Activated effector memory CD4-positive, alpha-beta T cell treated with anti-CD3 and anti-CD28 coated beads, Interleukin-2, amount 50 U/mL, for 16 hours (primary cell): ENCODE measurements around the gene PRELID2.
"Not testable (repeated sequence)": the region's sequence is repeated elsewhere in the genome, so short reads cannot be mapped to it uniquely, and the experiment has no call there.

ENCODE experiments used
- DNase-seq: peaks from one replicate; pipeline ENCODE4 v3.0.0-alpha.2; 2020

The PRELID2 gene

DNA sequence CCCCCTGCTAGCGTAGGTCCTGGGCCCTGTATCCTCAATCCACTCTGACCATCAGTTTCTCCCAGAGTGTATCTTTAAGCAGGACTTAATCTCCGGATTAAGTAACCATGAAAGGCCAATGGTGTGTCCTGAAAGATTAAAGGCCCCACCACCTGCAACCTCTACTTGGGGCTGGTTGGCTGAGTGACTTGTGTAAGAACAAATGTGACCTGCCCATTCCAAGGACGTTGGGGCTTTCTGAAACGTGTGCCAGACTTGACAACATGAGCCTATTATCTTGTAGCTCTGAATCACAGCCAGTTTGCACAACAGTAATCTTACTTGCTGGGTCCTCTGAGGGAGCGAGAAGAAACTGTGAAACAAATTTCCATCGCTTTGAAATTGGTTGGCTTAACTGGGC lies 3.1 kb upstream of the PRELID2 start:
- no peak for DNase-seq

DNA sequence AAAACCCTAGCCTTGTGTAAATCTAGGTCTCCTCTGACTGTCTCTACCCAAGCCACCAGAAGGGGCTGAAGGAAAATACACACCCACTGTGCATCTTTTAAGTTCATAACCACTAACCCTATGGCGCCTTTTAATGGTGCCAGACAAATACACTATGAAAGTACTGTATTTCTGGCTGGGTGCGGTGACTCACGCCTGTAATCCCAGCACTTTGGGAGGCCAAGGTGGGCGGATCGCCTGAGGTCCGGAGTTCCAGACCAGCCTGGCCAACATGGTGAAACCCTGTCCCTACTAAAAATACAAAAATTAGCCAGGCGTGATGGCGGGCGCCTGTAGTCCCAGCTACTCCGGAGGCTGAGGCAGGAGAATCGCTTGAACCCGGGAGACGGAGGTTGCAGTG lies 1.1 kb upstream of the PRELID2 start:
- DNase-seq: not testable (repeated sequence)

- DNase-seq: no peak
Measured at GRCh38 chr5:145835848-145836239, 702 bp upstream of the PRELID2 start.

DNA sequence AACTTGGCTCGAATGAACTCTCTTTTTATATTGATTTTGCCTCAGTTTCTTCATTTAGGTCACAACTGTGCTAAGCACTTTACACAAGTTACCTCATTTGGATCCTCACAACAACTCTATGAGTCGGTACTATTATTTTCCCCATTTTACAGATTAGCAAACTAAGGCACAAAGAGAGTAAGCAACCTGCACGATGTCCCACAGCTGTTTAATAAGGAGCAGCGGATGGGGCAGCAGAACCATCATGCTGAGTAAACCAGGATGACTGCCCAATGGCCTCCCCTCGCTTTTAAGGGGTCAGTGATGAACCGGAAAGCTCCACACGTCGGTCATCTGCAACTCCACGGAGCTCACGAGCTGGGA lies 607 bp downstream of the PRELID2 start:
- DNase-seq: no peak

GRCh38 chr5:145833631-145834200 lies 1.4 kb downstream of the PRELID2 start:
- DNase-seq: no peak

- no peak for DNase-seq
Measured at GRCh38 chr5:145830594-145830993, 4.5 kb downstream of the PRELID2 start.

- DNase-seq: no peak
Measured at GRCh38 chr5:145829708-145830361, 5.3 kb downstream of the PRELID2 start.

DNA sequence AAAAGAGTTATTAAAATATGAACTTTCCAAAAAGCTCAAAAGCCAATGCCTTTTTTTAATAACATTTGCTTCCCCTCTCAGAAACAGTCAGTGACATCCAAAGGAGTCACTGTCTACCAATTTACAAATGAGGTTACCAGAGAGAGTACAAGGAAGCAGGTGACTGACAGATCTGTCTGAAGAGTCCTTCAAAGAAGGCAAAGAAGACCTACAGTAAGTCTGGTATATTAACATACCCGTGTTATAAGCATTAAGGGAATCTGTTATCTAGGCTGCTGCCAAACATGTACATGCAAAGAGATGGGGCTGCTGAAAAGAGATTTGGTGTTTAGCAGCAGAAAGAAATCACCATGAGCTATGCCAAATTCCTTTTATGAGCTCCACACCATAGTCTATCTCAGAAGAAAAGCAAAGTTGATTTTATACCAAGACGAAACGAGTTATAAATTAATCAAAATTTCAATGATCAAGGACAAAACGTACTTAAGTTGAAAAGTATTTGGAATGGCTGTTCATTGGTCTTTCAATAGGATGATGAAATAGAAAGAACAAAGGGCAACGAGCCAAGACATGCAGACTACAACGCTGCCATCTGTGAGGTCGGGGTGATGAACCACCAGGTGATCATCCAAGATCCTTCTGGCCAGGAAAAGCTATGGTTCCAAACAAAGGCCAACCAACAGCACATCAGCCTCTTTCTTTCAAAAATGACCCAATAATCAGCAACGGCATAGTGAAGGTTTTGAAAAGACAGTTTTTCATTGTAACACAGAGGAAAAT lies 8.1 kb downstream of the PRELID2 start:
- no peak for DNase-seq

DNA sequence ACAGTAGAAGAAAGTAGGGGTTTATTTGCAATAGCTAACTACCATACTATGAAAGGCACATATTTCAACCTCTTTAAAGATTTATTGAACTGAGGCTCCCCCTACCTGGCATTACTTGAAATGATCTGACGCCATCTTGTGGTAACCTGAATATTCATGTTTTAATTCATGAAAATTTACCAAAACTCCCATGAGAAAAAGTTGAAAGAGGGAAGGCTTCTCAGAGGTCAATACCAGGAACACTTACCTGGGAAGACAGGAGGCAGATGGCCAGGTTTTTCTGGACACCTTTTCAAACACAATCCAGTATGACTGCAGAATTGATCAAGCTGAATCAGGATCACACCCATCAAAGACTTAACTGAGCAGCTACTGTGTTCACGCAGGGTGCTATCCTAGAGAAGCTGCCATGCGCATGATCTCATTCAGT lies 9.4 kb downstream of the PRELID2 start:
- DNase-seq: no peak

DNA sequence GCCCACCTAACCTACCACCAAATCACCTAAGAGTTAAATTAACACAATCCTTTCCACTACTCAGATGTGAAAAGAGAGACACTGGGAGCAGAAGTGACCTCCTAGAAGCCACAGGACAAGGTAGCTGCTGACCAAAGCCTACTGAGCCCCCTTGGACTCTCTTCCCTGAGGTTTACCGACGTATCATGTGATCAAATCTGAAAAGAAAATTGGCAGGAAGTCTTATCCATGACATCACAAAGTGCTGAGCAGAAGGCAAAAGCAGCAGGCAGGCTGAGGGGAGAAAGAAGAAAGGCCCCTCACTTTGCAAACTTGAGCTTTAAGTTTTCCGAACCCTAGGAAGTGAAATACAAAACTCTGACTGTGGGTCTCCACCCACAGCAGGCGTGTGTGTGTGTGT lies 11.1 kb downstream of the PRELID2 start:
- DNase-seq: no peak

- no peak for DNase-seq
Measured at GRCh38 chr5:145818604-145819003, 16.5 kb downstream of the PRELID2 start.

DNA sequence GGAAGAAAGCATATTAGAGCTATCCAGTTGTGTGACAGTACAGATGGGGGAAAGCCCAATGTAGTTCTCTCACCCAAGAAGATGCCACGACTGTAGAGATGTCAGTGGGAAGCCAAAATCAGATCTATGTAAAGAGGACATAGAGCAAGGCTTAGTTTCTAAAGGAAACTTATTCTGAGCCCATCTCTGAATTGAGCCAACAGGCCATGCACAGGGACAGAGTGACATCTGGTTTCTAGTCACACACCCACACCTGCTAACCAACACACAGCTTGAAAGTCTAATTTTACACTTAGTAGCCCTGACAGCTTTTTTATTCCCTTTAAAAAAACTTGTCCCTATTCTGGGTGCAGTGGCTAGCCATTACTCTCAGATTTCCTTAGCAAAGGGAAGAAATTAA lies 22.3 kb downstream of the PRELID2 start:
- DNase-seq: no peak

DNA sequence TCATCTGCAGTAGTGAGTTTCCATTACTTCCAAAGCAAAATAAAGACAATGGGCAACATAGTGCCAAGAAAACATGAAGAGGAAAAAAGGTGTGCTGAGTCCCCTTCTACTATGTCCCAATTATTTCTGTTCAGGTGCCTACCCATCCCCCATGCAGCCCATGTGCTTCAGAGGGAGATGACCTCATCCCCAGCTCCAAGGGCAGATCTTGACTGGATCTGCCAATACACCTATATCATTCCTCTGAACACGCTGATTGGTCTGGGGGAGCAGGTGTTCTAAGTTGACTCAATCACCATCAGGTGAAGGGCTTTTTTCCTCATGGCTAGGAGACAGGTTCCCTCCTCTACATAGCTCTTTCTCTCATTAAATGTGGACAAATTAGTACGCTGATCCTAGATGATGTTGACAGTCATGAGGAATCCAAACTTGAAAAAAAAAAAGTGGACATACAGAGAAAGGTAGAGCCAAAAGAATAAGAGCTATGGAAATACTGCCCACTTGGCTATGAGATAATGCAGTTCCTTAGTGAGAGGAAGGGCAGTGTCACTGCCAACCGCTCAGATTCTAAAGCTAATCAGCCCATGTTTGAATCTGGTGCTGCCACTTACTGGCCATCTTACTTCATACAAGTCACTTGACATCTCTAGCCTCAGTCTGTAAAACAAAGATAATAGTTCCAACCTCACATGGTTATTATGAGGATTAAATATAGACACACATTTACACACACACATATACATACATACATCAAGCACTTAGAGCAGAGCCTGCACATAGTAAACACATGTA lies 23.1 kb downstream of the PRELID2 start:
- DNase-seq: no peak

DNA sequence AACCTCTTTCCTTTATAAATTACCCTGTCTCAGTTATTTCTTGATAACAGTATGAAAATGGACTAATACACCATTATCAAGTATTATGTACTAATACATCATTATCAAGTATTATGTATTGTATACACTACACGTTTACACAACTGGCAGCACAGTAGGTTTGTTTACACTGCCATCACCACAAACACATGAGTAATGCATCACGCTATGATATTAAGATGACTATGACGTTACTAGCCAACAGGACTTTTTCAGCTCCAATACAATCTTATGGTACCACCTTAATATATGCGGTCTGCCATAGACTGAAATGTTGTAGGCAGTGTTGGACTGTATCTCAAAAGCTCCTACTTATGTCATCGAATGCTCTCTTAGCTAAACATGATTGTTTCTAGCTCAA lies 28.2 kb downstream of the PRELID2 start:
- DNase-seq: no peak

GRCh38 chr5:145805819-145806218 lies 29.3 kb downstream of the PRELID2 start:
- no peak for DNase-seq

DNA sequence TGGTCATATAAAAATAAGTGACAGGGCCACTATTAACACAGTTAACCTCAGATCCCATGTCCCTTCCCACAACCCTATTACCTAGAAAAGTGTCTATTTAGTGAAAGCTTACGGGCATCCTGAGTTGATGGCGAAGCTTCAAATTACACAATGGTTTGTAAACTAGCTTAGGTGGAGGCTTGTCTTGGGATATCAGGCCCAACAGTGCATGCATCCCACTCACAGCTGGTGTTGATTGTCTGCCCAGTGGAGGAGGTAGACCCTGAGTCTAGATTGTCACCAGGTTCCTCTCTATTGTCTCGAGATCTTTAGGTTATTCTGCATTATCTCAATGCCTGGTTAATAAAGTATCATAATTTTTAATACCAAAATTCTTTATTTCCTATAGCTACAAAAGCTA lies 30.4 kb downstream of the PRELID2 start:
- DNase-seq: no peak

- DNase-seq: no peak
Measured at GRCh38 chr5:145803112-145804004, 31.8 kb downstream of the PRELID2 start.

DNA sequence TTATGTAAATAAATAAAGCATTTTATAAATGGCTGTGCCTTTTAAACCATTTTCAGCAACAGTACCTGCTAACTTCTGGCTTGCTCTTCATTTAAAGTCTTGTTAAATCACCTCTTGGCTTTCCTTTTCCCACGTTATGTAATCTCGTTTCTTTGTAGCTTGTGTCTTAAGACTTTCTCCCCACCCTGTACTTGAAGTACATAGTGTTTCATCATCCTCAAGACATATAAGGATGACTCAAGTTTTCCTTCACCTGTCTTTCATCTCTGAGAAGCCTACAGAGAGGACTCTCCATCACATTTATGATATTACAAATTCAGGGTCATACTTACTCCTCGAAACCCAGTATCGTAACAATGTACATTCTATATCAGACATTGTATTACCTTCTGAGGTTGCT lies 33.9 kb downstream of the PRELID2 start:
- DNase-seq: no peak

GRCh38 chr5:145800181-145800580 lies 35.0 kb downstream of the PRELID2 start:
- DNase-seq: no peak

DNA sequence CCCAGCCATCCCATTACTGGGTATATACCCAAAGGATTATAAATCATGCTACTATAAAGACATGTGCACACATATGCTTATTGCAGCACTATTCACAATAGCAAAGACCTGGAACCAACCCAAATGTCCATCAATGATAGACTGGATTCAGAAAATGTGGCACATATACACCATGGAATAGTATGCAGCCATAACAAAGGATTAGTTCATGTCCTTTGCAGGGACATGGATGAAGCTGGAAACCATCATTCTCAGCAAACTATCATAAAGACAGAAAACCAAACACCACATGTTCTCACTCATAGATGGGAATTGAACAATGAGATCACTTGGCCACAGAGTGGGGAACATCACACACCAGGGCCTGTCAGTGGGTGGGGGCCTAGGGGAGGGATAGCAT lies 36.6 kb downstream of the PRELID2 start:
- DNase-seq: not testable (repeated sequence)

DNA sequence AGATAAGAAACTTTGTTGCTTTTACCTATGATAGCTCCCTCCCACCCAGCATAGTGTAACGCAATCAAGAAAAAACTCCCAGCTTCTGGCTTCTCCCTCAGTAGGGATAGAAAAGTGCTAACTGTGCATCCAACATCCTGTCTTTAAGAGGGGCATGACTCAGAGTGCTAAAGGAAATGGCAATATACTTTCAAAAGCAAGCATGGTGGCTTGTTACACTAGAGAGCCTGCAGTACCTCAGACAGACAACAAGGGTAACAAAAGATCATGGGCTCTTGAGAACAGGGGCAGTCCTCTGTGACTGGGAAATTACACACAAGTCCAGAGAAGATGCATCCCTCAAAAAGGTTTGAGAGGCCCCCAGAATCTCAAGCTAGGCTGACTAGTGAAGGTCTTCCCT lies 37.8 kb downstream of the PRELID2 start:
- no peak for DNase-seq

DNA sequence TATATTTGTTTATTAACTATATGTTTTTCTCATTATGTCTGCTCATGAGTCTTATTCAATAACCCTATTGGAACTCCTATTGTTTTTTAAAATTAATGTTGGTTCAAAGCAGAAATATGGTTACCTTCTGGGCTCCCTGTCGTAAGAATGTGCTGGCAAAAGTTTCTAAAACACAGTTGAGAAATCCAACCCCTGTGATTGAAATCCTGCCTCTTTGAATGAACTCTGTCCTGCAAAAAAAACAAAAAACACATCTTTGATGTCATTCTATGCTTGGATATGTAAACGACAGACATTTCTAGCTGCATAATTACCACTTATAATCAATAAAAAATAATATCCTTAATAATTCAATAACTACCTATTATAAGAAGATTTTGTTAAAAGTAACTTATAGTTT lies 38.8 kb downstream of the PRELID2 start:
- DNase-seq: no peak

DNA sequence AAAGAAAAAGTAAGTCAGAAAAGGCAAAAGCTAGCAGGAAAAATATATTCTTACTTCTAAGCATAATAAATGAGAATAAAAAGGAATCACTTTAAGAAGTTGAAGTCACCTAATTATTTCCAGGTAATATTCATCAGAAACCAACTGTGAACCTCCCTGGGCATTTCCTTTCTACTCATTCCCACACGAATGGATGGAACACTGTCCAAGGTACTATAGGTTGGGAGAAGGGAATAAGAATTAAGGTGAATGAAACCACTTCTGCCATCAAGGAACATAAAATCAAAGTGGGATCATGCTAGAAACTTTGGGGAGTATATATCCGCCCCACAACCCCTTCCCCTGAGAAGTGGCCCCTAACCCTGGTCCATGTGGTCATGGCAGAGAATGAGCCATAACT lies 41.6 kb downstream of the PRELID2 start:
- no peak for DNase-seq
